Hepatocyte (in vitro differentiated cells): ENCODE results near the gene POLR2F. TPM values are rescaled to one million over a fixed set of nuclear protein-coding genes. Genes with fewer than 3 reads are reported as not detected.

ENCODE experiments used
- DNase-seq: peaks from one replicate; pipeline ENCODE4 v3.0.0-alpha.2; 2016; ENCODE audit warnings: low spot score
- H2AFZ ChIP-seq: fragments of 200-600 bp; sonication (generic); 2 replicates; pipeline ENCODE4 v1.6.0; 2016; ENCODE audit warnings: antibody characterized with exemption, mild to moderate bottlenecking
- H3K27ac ChIP-seq: fragments of 200-600 bp; sonication (generic); 2 replicates; pipeline ENCODE4 v1.5.1; 2016; ENCODE audit warnings: mild to moderate bottlenecking
- H3K27me3 ChIP-seq: fragments of 200-600 bp; sonication (generic); 2 replicates; pipeline ENCODE4 v1.6.1; 2016
- H3K36me3 ChIP-seq: fragments of 200-600 bp; sonication (generic); replicated peaks from 2 replicates; pipeline ENCODE4 v1.5.1; 2016; ENCODE audit warnings: low read depth; ENCODE audit not compliant: insufficient read depth
- H3K4me1 ChIP-seq: fragments of 200-600 bp; sonication (generic); 2 replicates; pipeline ENCODE4 v1.5.1; 2016; ENCODE audit warnings: mild to moderate bottlenecking, moderate library complexity; ENCODE audit not compliant: insufficient read depth
- H3K4me2 ChIP-seq: fragments of 200-600 bp; sonication (generic); 2 replicates; pipeline ENCODE4 v1.6.0; 2016
- H3K4me3 ChIP-seq: fragments of 200-600 bp; sonication (generic); 2 replicates; pipeline ENCODE4 v1.5.1; 2016; ENCODE audit warnings: mild to moderate bottlenecking
- H3K79me2 ChIP-seq: fragments of 200-600 bp; sonication (generic); 2 replicates; pipeline ENCODE4 v1.6.0; 2017; ENCODE audit warnings: mild to moderate bottlenecking
- H3K9me2 ChIP-seq: fragments of 200-600 bp; sonication (generic); replicated peaks from 2 replicates; pipeline ENCODE4 v1.6.0; 2017; ENCODE audit warnings: mild to moderate bottlenecking; ENCODE audit not compliant: insufficient read depth
- H3K9me3 ChIP-seq: fragments of 200-600 bp; sonication (generic); 2 replicates; pipeline ENCODE4 v1.5.1; 2016; ENCODE audit warnings: low read depth, mild to moderate bottlenecking
- H4K20me1 ChIP-seq: fragments of 200-600 bp; sonication (generic); 2 replicates; pipeline ENCODE4 v1.6.0; 2016; ENCODE audit warnings: mild to moderate bottlenecking; ENCODE audit not compliant: insufficient read depth, poor library complexity, severe bottlenecking
- CTCF ChIP-seq: fragments of 200-600 bp; sonication (generic); IDR thresholded peaks from 2 replicates; pipeline ENCODE4 v1.5.1; 2016; ENCODE audit warnings: antibody characterized with exemption, mild to moderate bottlenecking; ENCODE audit not compliant: poor library complexity
- EZH2 ChIP-seq: fragments of 200-600 bp; sonication (generic); IDR thresholded peaks from 2 replicates; pipeline ENCODE4 v1.6.1; 2016; ENCODE audit warnings: antibody characterized with exemption, mild to moderate bottlenecking, borderline replicate concordance
- EZH2phosphoT487 ChIP-seq: fragments of 200-600 bp; sonication (generic); IDR thresholded peaks from one replicate; pipeline ENCODE4 v1.6.1; 2018; ENCODE audit warnings: antibody characterized with exemption, mild to moderate bottlenecking, low read depth, moderate library complexity; ENCODE audit not compliant: unreplicated experiment, severe bottlenecking
- WGBS: methylation state at CpG from one replicate; pipeline ENCODE4 v1.1.6; 2016; ENCODE audit warnings: low lambda C conversion rate; ENCODE audit errors: missing lambda C conversion rate; 5-methylcytosine and 5-hydroxymethylcytosine counted together
- polyA plus RNA-seq: library from polyadenylated mRNA; unstranded; fragments of >200 nt; fragmentation: Nextera tagmentation; extraction: Ambion mirVana; gene quantifications from 2 replicates; pipeline ENCODE4 v1.2.1, GENCODE V29; 2016
- total RNA-seq: library from RNA; depleted of rRNA; stranded (reverse); fragments of >200 nt; gene quantifications from 2 replicates; pipeline ENCODE4 v1.2.3, GENCODE V29; 2014

The POLR2F gene
- total and polyA plus RNA-seq, 2 experiments from 2014 or later = 59.4 to 119 TPM

GRCh38 chr22:37982938-37983859, 29.7 kb downstream of the POLR2F start:
- no peaks in the 10 kb centered on the region for H3K9me3 ChIP-seq
- H3K27me3 ChIP-seq = peaks cover 37% of the 10 kb centered on the region
- 20% methylated on average over 55 of the region's 84 CpGs for WGBS
- H3K4me3 ChIP-seq = no peak overlapping the region
- peak; percentile 70 for TF ChIP-seq EZH2
- peak; percentile 41 for TF ChIP-seq CTCF
- TF ChIP-seq EZH2phosphoT487 = peak; percentile 59
- H2AFZ ChIP-seq = no peak overlapping the region
- H3K36me3 ChIP-seq = no peaks in the 10 kb centered on the region
- DNase-seq = no peak
- peak overlapping the region; percentile 69 for H3K4me2 ChIP-seq
- peaks cover 5% of the 10 kb centered on the region for H3K4me1 ChIP-seq
- no peaks in the 10 kb centered on the region for H3K79me2 ChIP-seq
- H3K9me2 ChIP-seq = no peaks in the 10 kb centered on the region
- peaks cover 4% of the 10 kb centered on the region for H4K20me1 ChIP-seq
- no peak overlapping the region for H3K27ac ChIP-seq

- peaks cover 37% of the 10 kb centered on the region for H3K27me3 ChIP-seq
- no peak within 1 kb of the TSS for H3K27ac ChIP-seq
- H2AFZ ChIP-seq = no peak within 1 kb of the TSS
- H3K4me2 ChIP-seq = peak within 1 kb of the TSS; percentile 69
- H3K4me1 ChIP-seq = peaks cover 5% of the 10 kb centered on the region
- H4K20me1 ChIP-seq = peaks cover 4% of the 10 kb centered on the region
- H3K36me3 ChIP-seq = no peaks in the 10 kb centered on the region
- H3K4me3 ChIP-seq = no peak within 1 kb of the TSS
- TF ChIP-seq CTCF (no peak), EZH2 (peak; percentile 31), EZH2phosphoT487 (peak; percentile 15)
- DNase-seq = no peak
- no peaks in the 10 kb centered on the region for H3K9me3 ChIP-seq
- H3K79me2 ChIP-seq = no peaks in the 10 kb centered on the region
- no peaks in the 10 kb centered on the region for H3K9me2 ChIP-seq
- 24% methylated on average over 30 of the region's 42 CpGs for WGBS
Observed at GRCh38 chr22:37983860-37984791, 30.6 kb downstream of the POLR2F start, which contains the start of gene SOX10. SOX10 (minus strand) TSS chr22:37984555; CDS start chr22:37983784, 771 bp downstream.

GRCh38 chr22:37985050-37985585, 31.6 kb downstream of the POLR2F start:
- Histone ChIP-seq H4K20me1 (peaks cover 4% of the 10 kb centered on the region), H3K4me3 (no peak overlapping the region), H3K9me2 (no peaks in the 10 kb centered on the region), H3K27ac (no peak overlapping the region), H3K9me3 (no peaks in the 10 kb centered on the region), H3K4me1 (peaks cover 5% of the 10 kb centered on the region), H2AFZ (no peak overlapping the region), H3K27me3 (peaks cover 37% of the 10 kb centered on the region), H3K36me3 (no peaks in the 10 kb centered on the region), H3K79me2 (no peaks in the 10 kb centered on the region), H3K4me2 (no peak overlapping the region)
- TF ChIP-seq EZH2 (no peak), EZH2phosphoT487 (no peak), CTCF (no peak)
- WGBS = 90% methylated on average over 9 of the region's 9 CpGs
- no peak for DNase-seq
